ENCODE data around the gene UNC13D. TPM values are rescaled to one million over a fixed set of nuclear protein-coding genes. Genes with fewer than 3 reads are reported as not detected.

The UNC13D gene
- total and polyA plus RNA-seq, 8 donors, result 6.4 to 45.5 (median 18.2) TPM

- intact Hi-C loops (cut with DNase I; ENCODE audit: low total_unique reads), result no loop called here
- DNase-seq, result peak in 1 of 2 donors; percentile 91
- Histone ChIP-seq H3K4me3 (no peak overlapping the region), H3K36me3 (peaks cover 8 to 12% (median 8%) of the 10 kb centered on the region in 4 donors), H3K9me3 (no peaks in the 10 kb centered on the region), H3K4me1 (peaks cover 37 to 71% (median 55%) of the 10 kb centered on the region in 4 donors), H3K27me3 (no peaks in the 10 kb centered on the region), H3K27ac (peak overlapping the region in 4 of 5 donors; percentile 97 to 100 (median 98))
- peak in 5 of 7 experiments; percentile 49 to 89 (median 78) for TF ChIP-seq CTCF (IDR thresholded peaks at IDR 0.05)
- no peak for TF ChIP-seq POLR2AphosphoS5 (IDR thresholded peaks at IDR 0.05)
- TF ChIP-seq POLR2A (IDR thresholded peaks at IDR 0.05), result no peak
- TF ChIP-seq EP300 (IDR thresholded peaks at IDR 0.05), result no peak
- 2 to 9% (median 7%) methylated on average over 6 of the region's 6 CpGs for WGBS, 5 donors
These were observed 61.0 kb downstream of the UNC13D start for GRCh38 chr17:75783069-75783783.

GRCh38 chr17:75779987-75780889 lies 64.0 kb downstream of the UNC13D start:
- intact Hi-C loops (cut with DNase I; ENCODE audit: low total_unique reads), result no loop called here
- DNase-seq, result peak in 1 of 2 donors; percentile 47
- TF ChIP-seq CTCF (IDR thresholded peaks at IDR 0.05) (no peak), POLR2AphosphoS5 (IDR thresholded peaks at IDR 0.05) (no peak), EP300 (IDR thresholded peaks at IDR 0.05) (no peak), POLR2A (IDR thresholded peaks at IDR 0.05) (no peak)
- H3K36me3 ChIP-seq, result peaks cover 19 to 38% (median 36%) of the 10 kb centered on the region in 4 donors
- H3K4me1 ChIP-seq, result peaks cover 37 to 70% (median 62%) of the 10 kb centered on the region in 4 donors
- peak overlapping the region in 4 of 5 donors; percentile 63 to 99 (median 98) for H3K27ac ChIP-seq
- no peak overlapping the region for H3K4me3 ChIP-seq
- WGBS, 5 donors, result 12 to 22% (median 15%) methylated on average over 5 of the region's 5 CpGs
- H3K27me3 ChIP-seq, result no peaks in the 10 kb centered on the region
- no peaks in the 10 kb centered on the region for H3K9me3 ChIP-seq

DNA sequence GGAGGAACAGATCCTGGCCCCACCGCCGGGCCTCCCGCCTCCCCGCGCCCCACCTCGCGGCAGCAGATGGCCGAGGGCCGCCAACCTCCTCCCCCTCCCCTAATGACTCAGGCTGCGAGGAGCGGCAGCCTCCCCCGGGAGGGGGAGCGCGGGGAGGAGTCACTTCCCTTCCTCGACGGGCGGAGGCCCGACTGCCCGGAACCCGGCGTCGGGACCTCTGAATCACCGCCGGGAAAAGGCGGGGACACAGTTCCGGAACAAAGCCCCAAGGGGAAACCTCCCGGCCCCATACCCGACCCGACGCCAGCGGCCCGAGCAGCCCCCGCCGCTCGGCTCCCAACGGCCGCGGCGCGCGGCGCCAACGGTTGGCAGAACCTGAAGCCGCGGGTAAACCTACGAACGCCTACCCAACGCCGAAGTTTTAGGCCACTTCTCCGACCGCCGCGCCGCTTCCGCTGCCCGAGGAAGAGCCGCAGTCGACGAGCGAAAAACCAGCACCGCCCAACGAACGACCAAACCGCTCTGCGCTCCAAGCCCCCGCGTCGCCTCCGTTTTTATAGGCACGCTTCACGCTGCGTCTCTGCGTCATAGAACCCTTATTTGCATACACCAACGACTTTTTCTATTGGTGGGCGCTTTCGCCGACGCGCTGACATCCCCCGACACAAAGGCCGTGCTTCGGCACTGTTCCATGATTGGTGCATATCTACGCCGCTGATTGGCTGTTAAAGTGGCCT lies 64.8 kb downstream of the UNC13D start:
- DNase-seq, result peak; percentile 97 to 100
- TF ChIP-seq POLR2AphosphoS5 (IDR thresholded peaks at IDR 0.05), result peak; percentile 100
- peak; percentile 76 for TF ChIP-seq EP300 (IDR thresholded peaks at IDR 0.05)
- TF ChIP-seq POLR2A (IDR thresholded peaks at IDR 0.05), result peak in 2 of 4 donors; percentile 100
- TF ChIP-seq CTCF (IDR thresholded peaks at IDR 0.05), result peak in 1 of 7 experiments; percentile 11
- WGBS, 5 donors, result 0 to 1% (median 0%) methylated on average over 52 to 83 of the region's 84 CpGs
- Histone ChIP-seq H3K9me3 (no peaks in the 10 kb centered on the region), H3K27me3 (no peaks in the 10 kb centered on the region), H3K27ac (peak overlapping the region; percentile 96 to 99 (median 98)), H3K36me3 (peaks cover 19 to 46% (median 42%) of the 10 kb centered on the region in 4 donors), H3K4me3 (peak overlapping the region; percentile 89 to 96 (median 92)), H3K4me1 (peaks cover 36 to 77% (median 61%) of the 10 kb centered on the region in 4 donors)
- intact Hi-C loops (cut with DNase I; ENCODE audit: low total_unique reads), result no loop called here
